H9 (cell line): Measurements from ENCODE around the gene BCL6. TPM values are rescaled to one million over a fixed set of nuclear protein-coding genes. Genes with fewer than 3 reads are reported as not detected.

Source experiments
- DNase-seq: peaks from one replicate; pipeline ENCODE4 v3.0.0-alpha.2; 2017
- H2AFZ ChIP-seq: one replicate; pipeline ENCODE4 v1.6.1; 2013; ENCODE audit warnings: mild to moderate bottlenecking, low read length, control low read depth, moderate library complexity
- H2AK5ac ChIP-seq: 2 replicates; pipeline ENCODE4 v1.6.1; 2013; ENCODE audit warnings: low read length, control low read depth, mixed read lengths; ENCODE audit not compliant: insufficient read length
- H2BK120ac ChIP-seq: one replicate; pipeline ENCODE4 v1.6.1; 2013; ENCODE audit warnings: low read depth, mild to moderate bottlenecking, low read length, control low read depth, inconsistent platforms; ENCODE audit not compliant: poor library complexity, severe bottlenecking
- H2BK12ac ChIP-seq: 2 replicates; pipeline ENCODE4 v1.6.1; 2013; ENCODE audit warnings: low read length, control low read depth, mixed read lengths, low read depth; ENCODE audit not compliant: insufficient read length
- H2BK15ac ChIP-seq: 2 replicates; pipeline ENCODE4 v1.6.1; 2013; ENCODE audit warnings: low read depth, low read length, control low read depth
- H2BK20ac ChIP-seq: one replicate; pipeline ENCODE4 v1.6.1; 2013; ENCODE audit warnings: low read depth, mild to moderate bottlenecking, low read length, control low read depth, inconsistent platforms; ENCODE audit not compliant: poor library complexity, severe bottlenecking
- H2BK5ac ChIP-seq: 2 replicates; pipeline ENCODE4 v1.6.1; 2013; ENCODE audit warnings: low read length, control low read depth, mixed read lengths; ENCODE audit not compliant: insufficient read length
- H3K14ac ChIP-seq: 2 replicates; pipeline ENCODE4 v1.6.1; 2013; ENCODE audit warnings: low read length, control low read depth; ENCODE audit not compliant: insufficient read depth
- H3K18ac ChIP-seq: 2 replicates; pipeline ENCODE4 v1.6.1; 2013; ENCODE audit warnings: low read depth, mild to moderate bottlenecking, mixed read lengths, low read length, control low read depth; ENCODE audit not compliant: insufficient read length
- H3K23ac ChIP-seq: 2 replicates; pipeline ENCODE4 v1.6.1; 2013; ENCODE audit warnings: low read length, control low read depth, mixed read lengths, low read depth; ENCODE audit not compliant: insufficient read length
- H3K23me2 ChIP-seq: 2 replicates; pipeline ENCODE4 v1.6.1; 2013; ENCODE audit warnings: low read depth, mild to moderate bottlenecking, mixed read lengths, low read length, control low read depth; ENCODE audit not compliant: insufficient read length, poor library complexity, severe bottlenecking
- H3K27ac ChIP-seq: 2 replicates; pipeline ENCODE4 v1.5.1; 2013; ENCODE audit warnings: low read length, control low read depth, mixed read lengths, low read depth; ENCODE audit not compliant: insufficient read length
- H3K27me3 ChIP-seq: 2 replicates; pipeline ENCODE4 v1.6.1; 2013; ENCODE audit warnings: low read length, control low read depth, inconsistent platforms; ENCODE audit not compliant: insufficient read depth
- H3K4ac ChIP-seq: 2 replicates; pipeline ENCODE4 v1.6.1; 2013; ENCODE audit warnings: low read depth, mild to moderate bottlenecking, control low read depth, inconsistent platforms, low read length, moderate library complexity
- H3K4me1 ChIP-seq: 2 replicates; pipeline ENCODE4 v1.6.1; 2013; ENCODE audit warnings: low read length, control low read depth, inconsistent platforms; ENCODE audit not compliant: insufficient read depth
- H3K4me2 ChIP-seq: 2 replicates; pipeline ENCODE4 v1.6.1; 2013; ENCODE audit warnings: low read length, control low read depth, mixed read lengths; ENCODE audit not compliant: insufficient read length, insufficient read depth
- H3K56ac ChIP-seq: 2 replicates; pipeline ENCODE4 v1.6.1; 2013; ENCODE audit warnings: low read depth, mild to moderate bottlenecking, mixed read lengths, low read length, control low read depth; ENCODE audit not compliant: insufficient read length
- H3K79me1 ChIP-seq: 2 replicates; pipeline ENCODE4 v1.6.1; 2013; ENCODE audit warnings: low read depth, mild to moderate bottlenecking, moderate library complexity, low read length, control low read depth, inconsistent platforms; ENCODE audit not compliant: insufficient read depth, poor library complexity, severe bottlenecking
- H3K79me2 ChIP-seq: 2 replicates; pipeline ENCODE4 v1.6.1; 2013; ENCODE audit warnings: low read length, control low read depth, inconsistent platforms; ENCODE audit not compliant: insufficient read depth
- H3K9ac ChIP-seq: 2 replicates; pipeline ENCODE4 v1.6.1; 2013; ENCODE audit warnings: low read length, control low read depth, mixed read lengths; ENCODE audit not compliant: insufficient read length; ENCODE audit errors: extremely low read depth
- H3K9me3 ChIP-seq: one replicate; pipeline ENCODE4 v1.6.1; 2013; ENCODE audit warnings: low read depth, low read length, inconsistent platforms; ENCODE audit not compliant: control insufficient read depth
- H3T11ph ChIP-seq: one replicate; pipeline ENCODE4 v1.6.1; 2013; ENCODE audit warnings: mild to moderate bottlenecking, low read length, control low read depth, inconsistent platforms
- H4K20me1 ChIP-seq: one replicate; pipeline ENCODE4 v1.6.1; 2013; ENCODE audit not compliant: control insufficient read depth, insufficient read length, insufficient read depth
- H4K5ac ChIP-seq: 2 replicates; pipeline ENCODE4 v1.6.1; 2013; ENCODE audit warnings: low read depth, mild to moderate bottlenecking, mixed read lengths, low read length, control low read depth; ENCODE audit not compliant: insufficient read length
- H4K8ac ChIP-seq: replicated peaks from 2 replicates; pipeline ENCODE4 v1.6.1; 2013; ENCODE audit warnings: low read length, control low read depth, mixed read lengths, low read depth; ENCODE audit not compliant: insufficient read length
- H4K91ac ChIP-seq: 2 replicates; pipeline ENCODE4 v1.6.1; 2013; ENCODE audit warnings: low read depth, mild to moderate bottlenecking, moderate library complexity, mixed read lengths, low read length, control low read depth; ENCODE audit not compliant: insufficient read length
- H3K27ac Mint-ChIP-seq, 3 experiments: 2 replicates in 2 of 3; 3 replicates in 1 of 3; pipeline ENCODE4 v1.8.0; 2020 to 2021; ENCODE audit warnings: mixed read lengths in 3 of 3, mild to moderate bottlenecking in 1 of 3, moderate library complexity in 1 of 3
- H3K27me3 Mint-ChIP-seq: 2 replicates; pipeline ENCODE4 v1.8.0; 2021; ENCODE audit warnings: low read depth, mild to moderate bottlenecking, moderate library complexity, mixed read lengths
- H3K36me3 Mint-ChIP-seq, 3 experiments: 2 replicates in 2 of 3; 3 replicates in 1 of 3; pipeline ENCODE4 v1.8.0; 2020 to 2021; ENCODE audit warnings: low read depth in 3 of 3, mixed read lengths in 3 of 3; ENCODE audit not compliant: insufficient read depth in 1 of 3
- H3K4me1 Mint-ChIP-seq, 2 experiments: 2 replicates each; pipeline ENCODE4 v1.8.0; 2020; ENCODE audit warnings: mixed read lengths in 2 of 2
- H3K4me3 Mint-ChIP-seq, 2 experiments: 2 replicates in 1 of 2; 3 replicates in 1 of 2; pipeline ENCODE4 v1.8.0; 2020 to 2021; ENCODE audit warnings: mild to moderate bottlenecking in 2 of 2, mixed read lengths in 2 of 2, moderate library complexity in 1 of 2
- H3K9me3 Mint-ChIP-seq, 2 experiments: 2 replicates in 1 of 2; 3 replicates in 1 of 2; pipeline ENCODE4 v1.8.0; 2020; ENCODE audit warnings: mild to moderate bottlenecking in 2 of 2, mixed read lengths in 2 of 2, moderate library complexity in 1 of 2
- WGBS: extraction: QIAGEN DNeasy Blood & Tissue Kit; methylation state at CpG from one replicate; pipeline ENCODE4 v1.1.7; 2013; ENCODE audit warnings: missing lambda C conversion rate, low lambda C conversion rate, mixed read lengths; ENCODE audit not compliant: insufficient read length; ENCODE audit errors: extremely low coverage; 5-methylcytosine and 5-hydroxymethylcytosine counted together
- total RNA-seq: library from RNA; stranded (reverse); gene quantifications from 2 replicates; pipeline ENCODE4 v1.2.1, GENCODE V29; 2021
- TF ChIP-seq, protein P1 (sequence below): fragments of 200-600 bp; sonication (generic); conservative IDR thresholded peaks from 3 replicates; pipeline ENCODE4 v1.8.0; 2021; ENCODE audit warnings: antibody characterized with exemption, mild to moderate bottlenecking

BCL6 gene
- total RNA-seq, 1 experiment from 2014 or later, result 3.4 TPM

DNA sequence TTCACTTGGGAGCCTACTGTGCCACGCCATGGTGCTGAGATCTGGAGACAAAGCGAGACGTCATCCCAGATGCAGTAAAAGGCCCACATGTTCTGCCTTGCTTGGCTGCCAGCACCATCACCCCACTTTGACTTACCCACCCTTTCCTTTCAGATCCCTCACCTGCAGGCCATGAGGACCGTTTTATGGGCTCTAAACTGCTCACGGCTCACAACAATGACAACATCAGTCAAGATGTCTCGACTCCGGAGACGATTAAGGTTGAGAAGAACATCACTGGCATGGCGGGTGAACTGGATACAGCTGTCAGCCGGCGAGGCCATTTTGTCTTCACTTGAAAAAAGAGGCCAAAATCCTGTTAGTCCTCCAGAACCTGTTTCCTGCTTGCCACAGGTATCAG, 11.9 kb downstream of the BCL6 start:
- Histone ChIP-seq H3K9ac (no peak overlapping the region), H3K9me3 (no peaks in the 10 kb centered on the region), H3K79me2 (0 out of 2 replicates have a peak, but pooled peaks cover 1% of the 10 kb centered on the region), H2AK5ac (no peak overlapping the region), H2BK12ac (no peak overlapping the region), H3K14ac (no peak overlapping the region), H3K4me2 (no peak overlapping the region), H2BK20ac (no peak overlapping the region), H4K8ac (no peak overlapping the region), H3T11ph (no peak overlapping the region), H3K4ac (no peak overlapping the region), H3K79me1 (no peaks in the 10 kb centered on the region), H3K27me3 (no peaks in the 10 kb centered on the region; the same call in 1 of the 2 replicates), H2BK120ac (no peak overlapping the region), H3K4me1 (peaks cover 10% of the 10 kb centered on the region; the same call in 1 of the 2 replicates), H3K27ac (no peak overlapping the region), H2BK15ac (no peak overlapping the region), H2AFZ (no peak overlapping the region), H4K91ac (no peak overlapping the region), H2BK5ac (no peak overlapping the region), H3K56ac (no peak overlapping the region), H3K23ac (no peak overlapping the region), H4K5ac (no peak overlapping the region), H3K23me2 (peaks cover 11% of the 10 kb centered on the region), H4K20me1 (no peaks in the 10 kb centered on the region), H3K18ac (no peak overlapping the region)
- Mint-ChIP-seq H3K9me3 (no peaks in the 10 kb centered on the region), H3K27ac (no peak overlapping the region), H3K4me3 (no peak overlapping the region), H3K36me3 (peaks cover 2 to 40% (median 37%) of the 10 kb centered on the region in 3 experiments; a peak in 6 of 7 replicates), H3K27me3 (peaks cover 17% of the 10 kb centered on the region), H3K4me1 (peaks cover 20% of the 10 kb centered on the region in 2 experiments)
- no CpG with 5 or more reads among the region's 11 CpGs for WGBS
- TF ChIP-seq, protein P1, sequence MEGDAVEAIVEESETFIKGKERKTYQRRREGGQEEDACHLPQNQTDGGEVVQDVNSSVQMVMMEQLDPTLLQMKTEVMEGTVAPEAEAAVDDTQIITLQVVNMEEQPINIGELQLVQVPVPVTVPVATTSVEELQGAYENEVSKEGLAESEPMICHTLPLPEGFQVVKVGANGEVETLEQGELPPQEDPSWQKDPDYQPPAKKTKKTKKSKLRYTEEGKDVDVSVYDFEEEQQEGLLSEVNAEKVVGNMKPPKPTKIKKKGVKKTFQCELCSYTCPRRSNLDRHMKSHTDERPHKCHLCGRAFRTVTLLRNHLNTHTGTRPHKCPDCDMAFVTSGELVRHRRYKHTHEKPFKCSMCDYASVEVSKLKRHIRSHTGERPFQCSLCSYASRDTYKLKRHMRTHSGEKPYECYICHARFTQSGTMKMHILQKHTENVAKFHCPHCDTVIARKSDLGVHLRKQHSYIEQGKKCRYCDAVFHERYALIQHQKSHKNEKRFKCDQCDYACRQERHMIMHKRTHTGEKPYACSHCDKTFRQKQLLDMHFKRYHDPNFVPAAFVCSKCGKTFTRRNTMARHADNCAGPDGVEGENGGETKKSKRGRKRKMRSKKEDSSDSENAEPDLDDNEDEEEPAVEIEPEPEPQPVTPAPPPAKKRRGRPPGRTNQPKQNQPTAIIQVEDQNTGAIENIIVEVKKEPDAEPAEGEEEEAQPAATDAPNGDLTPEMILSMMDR, result no peak
- DNase-seq, result no peak
